Subcutaneous abdominal adipose tissue (tissue), 5 donors: ENCODE data around the gene AMPH.

Experiments
- H3K27ac ChIP-seq: one replicate; pipeline ENCODE4 v1.7.0; 2013; ENCODE audit warnings: low read depth, mild to moderate bottlenecking, inconsistent platforms, low read length, moderate library complexity
- H3K27me3 ChIP-seq, 5 donors: one replicate each; pipeline ENCODE4 v1.7.0; 2013; ENCODE audit warnings: low read length in 5 of 5, inconsistent platforms in 1 of 5; ENCODE audit not compliant: control insufficient read depth in 5 of 5, insufficient read depth in 4 of 5
- H3K36me3 ChIP-seq, 5 donors: one replicate each; pipeline ENCODE4 v1.7.0; 2013; ENCODE audit warnings: low read length in 5 of 5; ENCODE audit not compliant: control insufficient read depth in 5 of 5, insufficient read depth in 5 of 5
- H3K4me1 ChIP-seq, 5 donors: one replicate each; pipeline ENCODE4 v1.7.0; 2013; ENCODE audit warnings: low read length in 5 of 5, mild to moderate bottlenecking in 3 of 5, moderate library complexity in 1 of 5; ENCODE audit not compliant: control insufficient read depth in 5 of 5, insufficient read depth in 5 of 5
- H3K4me3 ChIP-seq, 5 donors: one replicate each; pipeline ENCODE4 v1.7.0; 2013; ENCODE audit warnings: low read length in 5 of 5, low read depth in 1 of 5
- H3K9ac ChIP-seq, 5 donors: one replicate each; pipeline ENCODE4 v1.7.0; 2013; ENCODE audit warnings: low read length in 5 of 5, mild to moderate bottlenecking in 4 of 5, moderate library complexity in 3 of 5
- H3K9me3 ChIP-seq, 5 donors: one replicate each; pipeline ENCODE4 v1.7.0; 2013; ENCODE audit warnings: low read length in 5 of 5; ENCODE audit not compliant: control insufficient read depth in 5 of 5
- donor health status: healthy.
- donor health status: healthy.
- donor health status: healthy.
- donor health status: healthy.
- donor health status: healthy.

Gene AMPH

GRCh38 chr7:38448584-38449234 is 182.5 kb downstream of the AMPH start:
- H3K27me3 ChIP-seq = no peaks in the 10 kb centered on the region
- no peak overlapping the region for H3K27ac ChIP-seq
- H3K36me3 ChIP-seq = no peaks in the 10 kb centered on the region
- H3K4me1 ChIP-seq = peaks cover 0 to 3% (median 0%) of the 10 kb centered on the region in 5 donors
- H3K9ac ChIP-seq = no peak overlapping the region
- H3K9me3 ChIP-seq = no peaks in the 10 kb centered on the region
- no peak overlapping the region for H3K4me3 ChIP-seq

DNA sequence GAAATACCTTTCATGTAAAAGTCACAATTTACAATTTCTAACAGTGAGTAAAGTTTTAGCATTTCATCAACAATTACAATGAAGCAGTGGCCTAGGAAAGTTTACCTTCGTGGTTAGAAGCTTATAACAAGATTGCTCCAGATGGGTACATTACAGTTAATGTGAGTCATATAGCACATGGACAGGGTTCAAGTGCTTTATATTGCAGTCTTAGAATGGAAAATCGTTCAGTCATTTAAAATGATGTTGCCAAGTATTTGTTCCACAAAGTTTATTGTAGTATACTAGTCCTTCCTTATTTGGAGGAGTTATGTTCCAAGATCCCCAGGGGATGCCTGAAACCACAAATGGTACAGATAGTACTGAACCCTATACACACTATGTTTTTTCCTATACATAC is 183.1 kb downstream of the AMPH start:
- Histone ChIP-seq H3K9me3 (no peaks in the 10 kb centered on the region), H3K4me1 (peaks cover 0 to 3% (median 0%) of the 10 kb centered on the region in 5 donors), H3K9ac (no peak overlapping the region), H3K27me3 (no peaks in the 10 kb centered on the region), H3K27ac (no peak overlapping the region), H3K36me3 (no peaks in the 10 kb centered on the region), H3K4me3 (no peak overlapping the region)

- Histone ChIP-seq H3K27me3 (no peaks in the 10 kb centered on the region), H3K4me1 (no peaks in the 10 kb centered on the region), H3K36me3 (no peaks in the 10 kb centered on the region), H3K9me3 (no peaks in the 10 kb centered on the region), H3K9ac (no peak overlapping the region), H3K4me3 (no peak overlapping the region), H3K27ac (no peak overlapping the region)
Measured at GRCh38 chr7:38438970-38439369, 192.2 kb downstream of the AMPH start.

DNA sequence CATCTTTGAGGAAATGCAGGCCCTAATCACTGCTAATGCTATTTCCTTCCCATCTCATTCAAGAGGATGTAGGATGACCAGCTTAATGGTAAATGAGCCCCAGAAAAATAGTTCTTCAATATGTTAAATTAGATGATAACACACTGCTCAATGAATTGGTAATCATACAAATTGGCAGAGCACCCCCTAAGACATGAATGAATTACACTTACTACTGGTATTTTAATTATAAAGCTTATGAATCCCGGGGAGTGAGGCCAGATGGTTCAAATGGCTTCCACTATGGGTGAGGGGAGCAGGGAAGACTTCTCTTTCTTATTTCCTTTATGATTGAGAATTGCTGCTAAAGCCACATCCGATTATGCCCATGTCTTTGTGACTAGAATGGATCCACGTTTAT is 198.5 kb downstream of the AMPH start:
- Histone ChIP-seq H3K27me3 (no peaks in the 10 kb centered on the region), H3K9me3 (no peaks in the 10 kb centered on the region), H3K4me1 (no peaks in the 10 kb centered on the region), H3K27ac (no peak overlapping the region), H3K9ac (no peak overlapping the region), H3K36me3 (no peaks in the 10 kb centered on the region), H3K4me3 (no peak overlapping the region)

DNA sequence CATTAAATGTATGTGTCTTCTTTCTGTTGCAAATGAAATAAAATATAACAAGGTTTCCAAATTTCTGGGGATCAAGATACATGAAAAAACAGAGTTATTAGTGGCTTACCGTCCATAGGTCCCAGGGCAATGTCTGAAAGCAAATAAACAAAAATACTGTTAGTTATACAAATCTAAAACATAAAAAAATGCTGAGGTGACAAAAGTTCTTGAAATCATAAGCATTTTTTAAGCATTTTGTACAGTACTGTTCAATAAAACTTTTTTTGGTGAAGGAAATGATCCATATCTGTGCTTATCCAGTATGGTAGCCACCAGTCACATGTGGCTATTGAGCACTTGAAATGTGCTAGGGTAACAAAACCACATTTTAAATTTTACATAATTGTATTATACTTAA is 199.1 kb downstream of the AMPH start:
- Histone ChIP-seq H3K9me3 (no peaks in the 10 kb centered on the region), H3K4me1 (no peaks in the 10 kb centered on the region), H3K27ac (no peak overlapping the region), H3K4me3 (no peak overlapping the region), H3K36me3 (no peaks in the 10 kb centered on the region), H3K27me3 (no peaks in the 10 kb centered on the region), H3K9ac (no peak overlapping the region)

GRCh38 chr7:38429057-38429456 is 202.1 kb downstream of the AMPH start:
- no peak overlapping the region for H3K27ac ChIP-seq
- H3K9ac ChIP-seq = no peak overlapping the region
- no peak overlapping the region for H3K4me3 ChIP-seq
- H3K4me1 ChIP-seq = no peaks in the 10 kb centered on the region
- no peaks in the 10 kb centered on the region for H3K36me3 ChIP-seq
- H3K9me3 ChIP-seq = no peaks in the 10 kb centered on the region
- H3K27me3 ChIP-seq = no peaks in the 10 kb centered on the region

DNA sequence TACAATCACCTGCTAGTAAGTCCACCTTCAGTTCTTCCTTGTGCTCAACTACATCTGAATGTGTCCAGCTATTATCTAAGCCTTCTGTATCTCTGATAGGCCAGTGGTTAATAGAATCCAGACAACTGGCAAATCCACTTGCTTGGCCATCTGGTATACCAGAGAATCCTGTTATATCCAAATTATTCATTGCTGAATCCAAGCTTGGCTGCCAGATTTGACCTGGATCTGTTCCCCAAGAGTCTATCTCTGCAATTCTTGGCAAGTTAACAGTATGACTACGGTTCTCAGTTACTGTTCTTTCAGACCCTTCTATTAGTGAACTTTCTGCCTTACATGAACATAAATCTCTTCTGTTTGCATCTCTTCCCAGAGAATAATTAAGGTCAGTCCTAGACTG is 203.1 kb downstream of the AMPH start:
- H3K27ac ChIP-seq = no peak overlapping the region
- H3K4me3 ChIP-seq = no peak overlapping the region
- H3K9ac ChIP-seq = no peak overlapping the region
- no peaks in the 10 kb centered on the region for H3K4me1 ChIP-seq
- no peaks in the 10 kb centered on the region for H3K27me3 ChIP-seq
- H3K36me3 ChIP-seq = no peaks in the 10 kb centered on the region
- H3K9me3 ChIP-seq = no peaks in the 10 kb centered on the region

- Histone ChIP-seq H3K36me3 (no peaks in the 10 kb centered on the region), H3K27me3 (no peaks in the 10 kb centered on the region), H3K4me3 (no peak overlapping the region), H3K9ac (no peak overlapping the region), H3K27ac (no peak overlapping the region), H3K9me3 (no peaks in the 10 kb centered on the region), H3K4me1 (no peaks in the 10 kb centered on the region)
Measured at GRCh38 chr7:38427279-38427955, 203.8 kb downstream of the AMPH start.

DNA sequence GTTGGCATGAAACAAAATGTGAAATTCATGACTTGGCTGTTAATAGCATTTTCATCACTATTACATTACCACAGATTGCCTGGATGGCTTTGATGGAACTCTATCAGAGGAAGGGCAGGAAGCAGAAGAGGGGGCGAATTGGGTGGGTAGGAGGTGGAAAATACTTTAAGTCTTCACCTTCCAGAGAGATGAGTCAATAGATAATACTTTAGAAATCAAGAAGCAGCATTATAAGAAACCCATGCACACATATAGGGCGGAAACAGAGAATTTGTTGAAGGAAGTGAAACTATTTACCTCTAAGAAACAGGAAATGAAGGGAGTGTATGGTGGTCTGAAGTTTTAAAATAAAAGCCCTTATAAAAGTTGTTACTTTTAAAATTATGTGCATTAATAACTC is 205.7 kb downstream of the AMPH start:
- no peaks in the 10 kb centered on the region for H3K4me1 ChIP-seq
- H3K4me3 ChIP-seq = no peak overlapping the region

DNA sequence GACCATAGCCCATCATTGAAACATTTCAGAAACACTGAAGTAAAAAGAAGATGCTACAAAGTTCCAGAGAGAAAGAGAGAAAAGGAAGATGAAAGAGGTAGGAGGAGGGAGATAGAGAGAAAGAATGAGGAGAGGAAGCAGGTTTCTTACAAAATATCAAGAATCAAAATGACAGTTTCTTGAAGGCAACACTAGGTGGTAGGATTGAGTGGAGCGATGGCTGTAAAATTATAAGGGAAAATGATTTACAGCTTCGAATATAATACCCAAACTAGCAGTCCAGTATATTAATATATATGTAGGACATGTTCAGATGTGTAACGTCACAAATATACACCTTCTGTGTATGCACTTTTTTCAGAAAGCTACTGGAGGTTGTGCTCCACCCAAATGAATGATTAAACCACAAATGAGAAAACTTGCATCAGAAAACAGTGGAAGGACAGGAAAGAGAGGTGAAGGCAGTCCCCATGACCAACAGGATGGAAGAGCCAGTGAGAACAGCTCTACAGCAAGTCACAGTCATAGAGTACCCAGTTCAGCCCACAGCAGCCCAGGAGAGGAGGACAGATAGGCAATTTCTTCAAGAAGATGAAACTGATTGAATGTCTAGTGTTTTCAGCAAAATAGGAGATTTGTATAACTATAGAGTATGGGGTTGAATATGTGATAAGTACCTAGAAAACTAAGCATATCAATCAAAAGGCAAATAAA is 206.3 kb downstream of the AMPH start:
- Histone ChIP-seq H3K27ac (no peak overlapping the region), H3K27me3 (peaks cover 0 to 4% (median 0%) of the 10 kb centered on the region in 5 donors), H3K4me3 (no peak overlapping the region), H3K9me3 (no peaks in the 10 kb centered on the region), H3K36me3 (no peaks in the 10 kb centered on the region), H3K9ac (no peak overlapping the region), H3K4me1 (no peaks in the 10 kb centered on the region)

More for the DNA sequence above, 205.7 kb downstream of the AMPH start:
- H3K9ac ChIP-seq = no peak overlapping the region
- no peaks in the 10 kb centered on the region for H3K36me3 ChIP-seq
- H3K27me3 ChIP-seq = peaks cover 0 to 4% (median 0%) of the 10 kb centered on the region in 5 donors
- no peaks in the 10 kb centered on the region for H3K9me3 ChIP-seq
- H3K27ac ChIP-seq = no peak overlapping the region
